HG02763 (cell line): Measurements from ENCODE around the gene THPO.

Experiments
- ATAC-seq: cut with Tn5 transposase; IDR thresholded peaks from one replicate; pipeline ENCODE4 v1.9.1; 2021; ENCODE audit warnings: mild to moderate bottlenecking, moderate library complexity; ENCODE audit not compliant: unreplicated experiment

The THPO gene

GRCh38 chr3:184386047-184386806, 8.2 kb upstream of the THPO start:
- ATAC-seq: no peak

GRCh38 chr3:184384856-184385422, 6.9 kb upstream of the THPO start:
- no peak for ATAC-seq

- ATAC-seq: no peak
These were observed 6.3 kb upstream of the THPO start for GRCh38 chr3:184384342-184384741.

GRCh38 chr3:184383033-184383740, 5.2 kb upstream of the THPO start:
- ATAC-seq: no peak

GRCh38 chr3:184382326-184383032, 4.5 kb upstream of the THPO start:
- ATAC-seq: no peak

GRCh38 chr3:184381261-184382224, 3.5 kb upstream of the THPO start:
- ATAC-seq: no peak

GRCh38 chr3:184380627-184381260, 2.7 kb upstream of the THPO start:
- ATAC-seq: no peak

GRCh38 chr3:184380185-184380626, 2.2 kb upstream of the THPO start:
- no peak for ATAC-seq

- ATAC-seq: no peak
These were observed 1.6 kb upstream of the THPO start, which contains the start of gene CHRD for GRCh38 chr3:184379358-184380184. Gene CHRD, plus strand, starts transcription at chr3:184380054. Its CDS starts 265 bp downstream, at chr3:184380319.

GRCh38 chr3:184378651-184379357, 797 bp upstream of the THPO start:
- no peak for ATAC-seq

GRCh38 chr3:184377374-184377773, 633 bp downstream of the THPO start:
- ATAC-seq: no peak

GRCh38 chr3:184375747-184376461, 2.1 kb downstream of the THPO start:
- no peak for ATAC-seq

GRCh38 chr3:184373422-184373821, 4.6 kb downstream of the THPO start:
- ATAC-seq: no peak

GRCh38 chr3:184372911-184373310, 5.1 kb downstream of the THPO start:
- no peak for ATAC-seq

- ATAC-seq: no peak
These were observed 5.6 kb downstream of the THPO start for GRCh38 chr3:184372296-184372821.

- no peak for ATAC-seq
These were observed 6.4 kb downstream of the THPO start for GRCh38 chr3:184371570-184372018.

GRCh38 chr3:184368586-184369183, 9.3 kb downstream of the THPO start:
- ATAC-seq: no peak
